Activated T-helper 1 cell treated with anti-CD3 and anti-CD28 coated beads, Interleukin-12 subunit alpha, Interleukin-12 subunit beta, Interleukin-2, Interleukin-4 antibody, amounts not matched to agents 30 ng/mL and 10 ng/mL and 1 ng/mL, durations not matched to agents 14 hours and 24 hours and 36 hours (primary cell): ENCODE data around the gene ATP6AP2. TPM values are rescaled to one million over a fixed set of nuclear protein-coding genes. Genes with fewer than 3 reads are reported as not detected.
"Not testable (repeated sequence)": the region's sequence is repeated elsewhere in the genome, so short reads cannot be mapped to it uniquely, and the experiment has no call there.

Experiments
- DNase-seq: peaks from one replicate; pipeline ENCODE4 v3.0.0; 2021; ENCODE audit warnings: low spot score
- H3K27ac Mint-ChIP-seq: one replicate; pipeline ENCODE4 v1.8.0; 2021; ENCODE audit warnings: mild to moderate bottlenecking, mixed read lengths
- H3K27me3 Mint-ChIP-seq: one replicate; pipeline ENCODE4 v1.8.0; 2022; ENCODE audit warnings: mild to moderate bottlenecking, moderate library complexity, mixed read lengths; ENCODE audit not compliant: insufficient read depth
- H3K36me3 Mint-ChIP-seq: one replicate; pipeline ENCODE4 v1.8.0; 2021; ENCODE audit warnings: low read depth, mixed read lengths
- H3K4me1 Mint-ChIP-seq: one replicate; pipeline ENCODE4 v1.8.0; 2021; ENCODE audit warnings: low read depth, mixed read lengths
- H3K4me3 Mint-ChIP-seq: one replicate; pipeline ENCODE4 v1.8.0; 2021; ENCODE audit warnings: mild to moderate bottlenecking, moderate library complexity, mixed read lengths
- H3K9me3 Mint-ChIP-seq: one replicate; pipeline ENCODE4 v1.8.0; 2021; ENCODE audit warnings: mixed read lengths
- intact Hi-C: fragments of 100-400 bp; cut with micrococcal nuclease; formaldehyde crosslinking; loops from one replicate; pipeline ENCODE4 v1.15.1; 2024
- total RNA-seq: library from RNA; stranded (reverse); gene quantifications from 2 replicates; pipeline ENCODE4 v1.2.3, GENCODE V29; 2022

ATP6AP2 gene
- total RNA-seq, 1 donor from 2014 or later = 65.4 TPM

GRCh38 chrX:40581336-40581920, 658 bp downstream of the ATP6AP2 start:
- peak overlapping the region; percentile 40 for H3K27ac Mint-ChIP-seq
- peak; percentile 4 for DNase-seq
- peaks cover 24% of the 10 kb centered on the region for H3K4me1 Mint-ChIP-seq
- H3K9me3 Mint-ChIP-seq = no peaks in the 10 kb centered on the region
- no peaks in the 10 kb centered on the region for H3K27me3 Mint-ChIP-seq
- H3K4me3 Mint-ChIP-seq = peak overlapping the region; percentile 81
- intact Hi-C loops = loop anchor here (2.0 to 10.0 kb wide), 3 partner anchors 37 to 751 kb away; partner anchors contain the start of genes DDX3X and USP9X
- peaks cover 9% of the 10 kb centered on the region for H3K36me3 Mint-ChIP-seq

- H3K27me3 Mint-ChIP-seq, H3K9me3 Mint-ChIP-seq, H3K27ac Mint-ChIP-seq, H3K36me3 Mint-ChIP-seq, DNase-seq: not testable (repeated sequence)
- Mint-ChIP-seq H3K4me3 (peak overlapping the region; percentile 81), H3K4me1 (peaks cover 25% of the 10 kb centered on the region)
- intact Hi-C loops = loop anchor here (5.0 to 10.0 kb wide), 2 partner anchors 503 to 750 kb away; partner anchors contain the start of genes DDX3X and USP9X
Observed at GRCh38 chrX:40582178-40582577, 1.4 kb downstream of the ATP6AP2 start.

- peak overlapping the region; percentile 65 for H3K4me3 Mint-ChIP-seq
Observed at GRCh38 chrX:40582811-40583210, 2.0 kb downstream of the ATP6AP2 start.

GRCh38 chrX:40587623-40588022, 6.9 kb downstream of the ATP6AP2 start:
- not testable (repeated sequence) for H3K4me3 Mint-ChIP-seq, H3K27ac Mint-ChIP-seq, DNase-seq, H3K27me3 Mint-ChIP-seq, H3K9me3 Mint-ChIP-seq
- Mint-ChIP-seq H3K36me3 (peaks cover 16% of the 10 kb centered on the region), H3K4me1 (peaks cover 36% of the 10 kb centered on the region)
- intact Hi-C loops = loop anchor here (2.0 to 10.0 kb wide), 2 partner anchors 147 to 497 kb away; partner anchors contain the start of genes MED14 and USP9X

More at GRCh38 chrX:40582811-40583210, 2.0 kb downstream of the ATP6AP2 start:
- no peak for DNase-seq
- intact Hi-C loops = loop anchor here (5.0 to 10.0 kb wide), 2 partner anchors 502 to 749 kb away; partner anchors contain the start of genes DDX3X and USP9X
- Mint-ChIP-seq H3K9me3 (no peaks in the 10 kb centered on the region), H3K27me3 (no peaks in the 10 kb centered on the region), H3K27ac (no peak overlapping the region), H3K36me3 (peaks cover 9% of the 10 kb centered on the region), H3K4me1 (peaks cover 30% of the 10 kb centered on the region)

GRCh38 chrX:40589616-40590321, 9.0 kb downstream of the ATP6AP2 start:
- Mint-ChIP-seq H3K27ac (peak overlapping the region; percentile 75), H3K4me3 (peak overlapping the region; percentile 7), H3K4me1 (peaks cover 26% of the 10 kb centered on the region), H3K36me3 (peaks cover 19% of the 10 kb centered on the region)
- DNase-seq = peak; percentile 20
- H3K9me3 Mint-ChIP-seq, H3K27me3 Mint-ChIP-seq: not testable (repeated sequence)
- intact Hi-C loops = loop anchor here (1.0 to 10.0 kb wide), 3 partner anchors 9 to 495 kb away; partner anchors contain the start of genes ATP6AP2, MED14 and USP9X

GRCh38 chrX:40603446-40603845, 22.7 kb downstream of the ATP6AP2 start:
- Mint-ChIP-seq H3K36me3 (peaks cover 29% of the 10 kb centered on the region), H3K27me3 (no peaks in the 10 kb centered on the region), H3K4me1 (no peaks in the 10 kb centered on the region), H3K27ac (no peak overlapping the region), H3K4me3 (no peak overlapping the region), H3K9me3 (no peaks in the 10 kb centered on the region)
- DNase-seq = no peak
- intact Hi-C loops = no loop called here

- H3K9me3 Mint-ChIP-seq = no peaks in the 10 kb centered on the region
- H3K27me3 Mint-ChIP-seq = no peaks in the 10 kb centered on the region
- H3K36me3 Mint-ChIP-seq = peaks cover 9% of the 10 kb centered on the region
- no peak overlapping the region for H3K27ac Mint-ChIP-seq
- intact Hi-C loops = no loop called here
- H3K4me1 Mint-ChIP-seq = no peaks in the 10 kb centered on the region
- DNase-seq = no peak
- H3K4me3 Mint-ChIP-seq = no peak overlapping the region
Observed at GRCh38 chrX:40607381-40607780, 26.6 kb downstream of the ATP6AP2 start.

GRCh38 chrX:40612511-40612910, 31.7 kb downstream of the ATP6AP2 start:
- no peaks in the 10 kb centered on the region for H3K9me3 Mint-ChIP-seq
- DNase-seq = no peak
- no peaks in the 10 kb centered on the region for H3K27me3 Mint-ChIP-seq
- no peaks in the 10 kb centered on the region for H3K4me1 Mint-ChIP-seq
- H3K27ac Mint-ChIP-seq = no peak overlapping the region
- H3K4me3 Mint-ChIP-seq = no peak overlapping the region
- intact Hi-C loops = no loop called here
- H3K36me3 Mint-ChIP-seq = no peaks in the 10 kb centered on the region

- Mint-ChIP-seq H3K4me3 (no peak overlapping the region), H3K27ac (no peak overlapping the region), H3K9me3 (no peaks in the 10 kb centered on the region), H3K27me3 (no peaks in the 10 kb centered on the region), H3K4me1 (no peaks in the 10 kb centered on the region), H3K36me3 (no peaks in the 10 kb centered on the region)
- no peak for DNase-seq
- intact Hi-C loops = no loop called here
Observed at GRCh38 chrX:40615976-40616375, 35.2 kb downstream of the ATP6AP2 start.

- Mint-ChIP-seq H3K27ac (no peak overlapping the region), H3K36me3 (no peaks in the 10 kb centered on the region), H3K9me3 (no peaks in the 10 kb centered on the region), H3K4me1 (no peaks in the 10 kb centered on the region), H3K27me3 (no peaks in the 10 kb centered on the region), H3K4me3 (no peak overlapping the region)
- no peak for DNase-seq
- intact Hi-C loops = no loop called here
Observed at GRCh38 chrX:40617566-40617965, 36.8 kb downstream of the ATP6AP2 start.

- H3K27me3 Mint-ChIP-seq = no peaks in the 10 kb centered on the region
- intact Hi-C loops = no loop called here
Observed at GRCh38 chrX:40622479-40623138, 41.8 kb downstream of the ATP6AP2 start.

GRCh38 chrX:40623139-40623536, 42.4 kb downstream of the ATP6AP2 start, which contains the start of gene MPC1L:
TSS of gene MPC1L (plus strand) at chrX:40623428. CDS start at chrX:40623566, 138 bp downstream.
- no peaks in the 10 kb centered on the region for H3K27me3 Mint-ChIP-seq
- peaks cover 6% of the 10 kb centered on the region for H3K36me3 Mint-ChIP-seq
- H3K9me3 Mint-ChIP-seq = no peaks in the 10 kb centered on the region
- intact Hi-C loops = no loop called here
- DNase-seq = no peak
- no peak within 1 kb of the TSS for H3K4me3 Mint-ChIP-seq
- H3K27ac Mint-ChIP-seq = no peak within 1 kb of the TSS
- H3K4me1 Mint-ChIP-seq = no peaks in the 10 kb centered on the region

More at GRCh38 chrX:40622479-40623138, 41.8 kb downstream of the ATP6AP2 start:
- Mint-ChIP-seq H3K9me3 (no peaks in the 10 kb centered on the region), H3K4me1 (no peaks in the 10 kb centered on the region), H3K36me3 (peaks cover 3% of the 10 kb centered on the region), H3K27ac (no peak overlapping the region), H3K4me3 (no peak overlapping the region)
- DNase-seq = no peak

- H3K9me3 Mint-ChIP-seq = no peaks in the 10 kb centered on the region
- H3K27ac Mint-ChIP-seq = no peak overlapping the region
- H3K4me1 Mint-ChIP-seq = no peaks in the 10 kb centered on the region
- H3K4me3 Mint-ChIP-seq = no peak overlapping the region
- DNase-seq = no peak
- H3K36me3 Mint-ChIP-seq = peaks cover 6% of the 10 kb centered on the region
- H3K27me3 Mint-ChIP-seq = no peaks in the 10 kb centered on the region
- intact Hi-C loops = no loop called here
Observed at GRCh38 chrX:40623665-40624064, 42.9 kb downstream of the ATP6AP2 start.
